ENCODE measurements around the gene ADGRF1. TPM values are rescaled to one million over a fixed set of nuclear protein-coding genes. Genes with fewer than 3 reads are reported as not detected.

Gene ADGRF1
- total RNA-seq, 4 donors from 2014 or later = not detected

- H3K9me3 ChIP-seq = no peaks in the 10 kb centered on the region
- in situ Hi-C loops (cut with MboI; ENCODE audit: low sequenced_read_pairs in 4 of 4) (no loop called here), intact Hi-C loops (cut with DNase I; ENCODE audit: low total_unique reads) (no loop called here)
- TF ChIP-seq CTCF (IDR thresholded peaks at IDR 0.05 in 4 of 5, conservative IDR thresholded peaks at IDR 0.05 in 1 of 5) = no peak
- no peak for TF ChIP-seq POLR2A (IDR thresholded peaks at IDR 0.05)
- no peak for DNase-seq
- H3K27me3 ChIP-seq = no peaks in the 10 kb centered on the region
- no peak for ATAC-seq
- no peak overlapping the region for H3K4me3 ChIP-seq
- H3K36me3 ChIP-seq = no peaks in the 10 kb centered on the region
- H3K27ac ChIP-seq = no peak overlapping the region
- H3K4me1 ChIP-seq = no peaks in the 10 kb centered on the region
Measured at GRCh38 chr6:47064274-47064673, 22.1 kb upstream of the ADGRF1 start.

GRCh38 chr6:47062346-47062745 is 20.2 kb upstream of the ADGRF1 start:
- ATAC-seq (no peak), DNase-seq (no peak)

GRCh38 chr6:47061309-47062300 is 19.5 kb upstream of the ADGRF1 start:
- intact Hi-C loops (cut with DNase I; ENCODE audit: low total_unique reads) = no loop called here
- in situ Hi-C loops (cut with MboI; ENCODE audit: low sequenced_read_pairs in 4 of 4) = no loop called here
- Histone ChIP-seq H3K4me3 (no peak overlapping the region), H3K27me3 (no peaks in the 10 kb centered on the region), H3K36me3 (no peaks in the 10 kb centered on the region), H3K27ac (peak overlapping the region in 1 of 4 donors; percentile 16), H3K9me3 (no peaks in the 10 kb centered on the region), H3K4me1 (no peaks in the 10 kb centered on the region)
- ATAC-seq (peak in 1 of 2 donors; percentile 21), DNase-seq (peak in 1 of 2 donors; percentile 17)
- TF ChIP-seq CTCF (IDR thresholded peaks at IDR 0.05 in 4 of 5, conservative IDR thresholded peaks at IDR 0.05 in 1 of 5) = no peak
- TF ChIP-seq POLR2A (IDR thresholded peaks at IDR 0.05) = no peak

More at GRCh38 chr6:47062346-47062745, 20.2 kb upstream of the ADGRF1 start:
- H3K27me3 ChIP-seq = no peaks in the 10 kb centered on the region
- TF ChIP-seq POLR2A (IDR thresholded peaks at IDR 0.05) = no peak
- TF ChIP-seq CTCF (IDR thresholded peaks at IDR 0.05 in 4 of 5, conservative IDR thresholded peaks at IDR 0.05 in 1 of 5) = no peak
- H3K36me3 ChIP-seq = no peaks in the 10 kb centered on the region
- no peak overlapping the region for H3K27ac ChIP-seq
- intact Hi-C loops (cut with DNase I; ENCODE audit: low total_unique reads) = no loop called here
- H3K4me1 ChIP-seq = no peaks in the 10 kb centered on the region
- H3K9me3 ChIP-seq = no peaks in the 10 kb centered on the region
- no peak overlapping the region for H3K4me3 ChIP-seq
- in situ Hi-C loops (cut with MboI; ENCODE audit: low sequenced_read_pairs in 4 of 4) = no loop called here

- no peaks in the 10 kb centered on the region for H3K9me3 ChIP-seq
- in situ Hi-C loops (cut with MboI; ENCODE audit: low sequenced_read_pairs in 4 of 4) = loop anchor here in 1 of 4 donors (10.0 kb wide), 1 partner anchor 215 kb away; no protein-coding TSS in a partner anchor
- no peak overlapping the region for H3K4me3 ChIP-seq
- TF ChIP-seq CTCF (IDR thresholded peaks at IDR 0.05 in 4 of 5, conservative IDR thresholded peaks at IDR 0.05 in 1 of 5) (no peak), POLR2A (IDR thresholded peaks at IDR 0.05) (no peak)
- no peak for DNase-seq
- H3K4me1 ChIP-seq = no peaks in the 10 kb centered on the region
- no peaks in the 10 kb centered on the region for H3K27me3 ChIP-seq
- no peak overlapping the region for H3K27ac ChIP-seq
- H3K36me3 ChIP-seq = no peaks in the 10 kb centered on the region
- ATAC-seq = no peak
- intact Hi-C loops (cut with DNase I; ENCODE audit: low total_unique reads) = no loop called here
Measured at GRCh38 chr6:47059216-47059885, 17.2 kb upstream of the ADGRF1 start.
